Measurements from ENCODE around the gene KHDRBS1. TPM values are rescaled to one million over a fixed set of nuclear protein-coding genes. Genes with fewer than 3 reads are reported as not detected.

KHDRBS1 gene
- total and polyA plus RNA-seq, 2 of the 13 experiments (the other 11 are each of a cell fraction or from before 2014, with no cell fraction given) = 25.1 to 39.0 TPM

GRCh38 chr1:32014199-32014947, 705 bp downstream of the KHDRBS1 start (continued):
- no peak for TF ChIP-seq KAT7 (CRISPR knock-in tag; IDR thresholded peaks at IDR 0.05; ENCODE audit: borderline replicate concordance)
- 0 out of 2 replicates have a peak, but pooled peaks have one; percentile 12 for TF ChIP-seq ZHX2 (IDR thresholded peaks at IDR 0.05; ENCODE audit: low read depth)
- no peak for TF ChIP-seq ZHX2 (CRISPR knock-in tag; IDR thresholded peaks at IDR 0.05; ENCODE audit: borderline replicate concordance)
- no peak for TF ChIP-seq GTF2F1 (IDR thresholded peaks at IDR 0.05; ENCODE audit: low read length)
- TF ChIP-seq POLR2G (IDR thresholded peaks at IDR 0.05; ENCODE audit: low read depth, low read length) = no peak
- TF ChIP-seq, protein P1, sequence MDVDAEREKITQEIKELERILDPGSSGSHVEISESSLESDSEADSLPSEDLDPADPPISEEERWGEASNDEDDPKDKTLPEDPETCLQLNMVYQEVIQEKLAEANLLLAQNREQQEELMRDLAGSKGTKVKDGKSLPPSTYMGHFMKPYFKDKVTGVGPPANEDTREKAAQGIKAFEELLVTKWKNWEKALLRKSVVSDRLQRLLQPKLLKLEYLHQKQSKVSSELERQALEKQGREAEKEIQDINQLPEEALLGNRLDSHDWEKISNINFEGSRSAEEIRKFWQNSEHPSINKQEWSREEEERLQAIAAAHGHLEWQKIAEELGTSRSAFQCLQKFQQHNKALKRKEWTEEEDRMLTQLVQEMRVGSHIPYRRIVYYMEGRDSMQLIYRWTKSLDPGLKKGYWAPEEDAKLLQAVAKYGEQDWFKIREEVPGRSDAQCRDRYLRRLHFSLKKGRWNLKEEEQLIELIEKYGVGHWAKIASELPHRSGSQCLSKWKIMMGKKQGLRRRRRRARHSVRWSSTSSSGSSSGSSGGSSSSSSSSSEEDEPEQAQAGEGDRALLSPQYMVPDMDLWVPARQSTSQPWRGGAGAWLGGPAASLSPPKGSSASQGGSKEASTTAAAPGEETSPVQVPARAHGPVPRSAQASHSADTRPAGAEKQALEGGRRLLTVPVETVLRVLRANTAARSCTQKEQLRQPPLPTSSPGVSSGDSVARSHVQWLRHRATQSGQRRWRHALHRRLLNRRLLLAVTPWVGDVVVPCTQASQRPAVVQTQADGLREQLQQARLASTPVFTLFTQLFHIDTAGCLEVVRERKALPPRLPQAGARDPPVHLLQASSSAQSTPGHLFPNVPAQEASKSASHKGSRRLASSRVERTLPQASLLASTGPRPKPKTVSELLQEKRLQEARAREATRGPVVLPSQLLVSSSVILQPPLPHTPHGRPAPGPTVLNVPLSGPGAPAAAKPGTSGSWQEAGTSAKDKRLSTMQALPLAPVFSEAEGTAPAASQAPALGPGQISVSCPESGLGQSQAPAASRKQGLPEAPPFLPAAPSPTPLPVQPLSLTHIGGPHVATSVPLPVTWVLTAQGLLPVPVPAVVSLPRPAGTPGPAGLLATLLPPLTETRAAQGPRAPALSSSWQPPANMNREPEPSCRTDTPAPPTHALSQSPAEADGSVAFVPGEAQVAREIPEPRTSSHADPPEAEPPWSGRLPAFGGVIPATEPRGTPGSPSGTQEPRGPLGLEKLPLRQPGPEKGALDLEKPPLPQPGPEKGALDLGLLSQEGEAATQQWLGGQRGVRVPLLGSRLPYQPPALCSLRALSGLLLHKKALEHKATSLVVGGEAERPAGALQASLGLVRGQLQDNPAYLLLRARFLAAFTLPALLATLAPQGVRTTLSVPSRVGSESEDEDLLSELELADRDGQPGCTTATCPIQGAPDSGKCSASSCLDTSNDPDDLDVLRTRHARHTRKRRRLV (CRISPR knock-in tag; IDR thresholded peaks at IDR 0.05) = 0 out of 2 replicates have a peak, but pooled peaks have one; percentile 21
- TF ChIP-seq DBP (CRISPR knock-in tag; IDR thresholded peaks at IDR 0.05; ENCODE audit: not compliant biosample characterization) = no peak
- TF ChIP-seq ZNF589 (CRISPR knock-in tag; conservative IDR thresholded peaks at IDR 0.05) = peak; percentile 27; the same call in 1 of the 2 replicates
- TF ChIP-seq, protein P2, sequence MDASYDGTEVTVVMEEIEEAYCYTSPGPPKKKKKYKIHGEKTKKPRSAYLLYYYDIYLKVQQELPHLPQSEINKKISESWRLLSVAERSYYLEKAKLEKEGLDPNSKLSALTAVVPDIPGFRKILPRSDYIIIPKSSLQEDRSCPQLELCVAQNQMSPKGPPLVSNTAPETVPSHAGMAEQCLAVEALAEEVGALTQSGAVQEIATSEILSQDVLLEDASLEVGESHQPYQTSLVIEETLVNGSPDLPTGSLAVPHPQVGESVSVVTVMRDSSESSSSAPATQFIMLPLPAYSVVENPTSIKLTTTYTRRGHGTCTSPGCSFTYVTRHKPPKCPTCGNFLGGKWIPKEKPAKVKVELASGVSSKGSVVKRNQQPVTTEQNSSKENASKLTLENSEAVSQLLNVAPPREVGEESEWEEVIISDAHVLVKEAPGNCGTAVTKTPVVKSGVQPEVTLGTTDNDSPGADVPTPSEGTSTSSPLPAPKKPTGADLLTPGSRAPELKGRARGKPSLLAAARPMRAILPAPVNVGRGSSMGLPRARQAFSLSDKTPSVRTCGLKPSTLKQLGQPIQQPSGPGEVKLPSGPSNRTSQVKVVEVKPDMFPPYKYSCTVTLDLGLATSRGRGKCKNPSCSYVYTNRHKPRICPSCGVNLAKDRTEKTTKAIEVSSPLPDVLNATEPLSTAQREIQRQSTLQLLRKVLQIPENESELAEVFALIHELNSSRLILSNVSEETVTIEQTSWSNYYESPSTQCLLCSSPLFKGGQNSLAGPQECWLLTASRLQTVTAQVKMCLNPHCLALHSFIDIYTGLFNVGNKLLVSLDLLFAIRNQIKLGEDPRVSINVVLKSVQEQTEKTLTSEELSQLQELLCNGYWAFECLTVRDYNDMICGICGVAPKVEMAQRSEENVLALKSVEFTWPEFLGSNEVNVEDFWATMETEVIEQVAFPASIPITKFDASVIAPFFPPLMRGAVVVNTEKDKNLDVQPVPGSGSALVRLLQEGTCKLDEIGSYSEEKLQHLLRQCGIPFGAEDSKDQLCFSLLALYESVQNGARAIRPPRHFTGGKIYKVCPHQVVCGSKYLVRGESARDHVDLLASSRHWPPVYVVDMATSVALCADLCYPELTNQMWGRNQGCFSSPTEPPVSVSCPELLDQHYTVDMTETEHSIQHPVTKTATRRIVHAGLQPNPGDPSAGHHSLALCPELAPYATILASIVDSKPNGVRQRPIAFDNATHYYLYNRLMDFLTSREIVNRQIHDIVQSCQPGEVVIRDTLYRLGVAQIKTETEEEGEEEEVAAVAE (CRISPR knock-in tag; IDR thresholded peaks at IDR 0.05; ENCODE audit: borderline replicate concordance) = no peak
